Keratinocyte (primary cell): ENCODE measurements around the gene THRB.
A peak's percentile ranks its signal among the peaks of the same experiment; 100 is the strongest.

ENCODE experiments used
- EZH2 ChIP-seq: IDR thresholded peaks from one replicate; pipeline ENCODE4 v1.6.1; 2012; ENCODE audit warnings: inconsistent platforms, mild to moderate bottlenecking, low read length, moderate library complexity
- TF ChIP-seq, protein P1 (sequence below), 3 experiments: IDR thresholded peaks in 1 of 3; conservative IDR thresholded peaks in 1 of 3; optimal IDR thresholded peaks in 1 of 3; 2 replicates in 2 of 3; 3 replicates in 1 of 3; pipeline versions ENCODE3 to v1.5.1; 2011; ENCODE audit warnings: low read length in 3 of 3, mild to moderate bottlenecking in 3 of 3, moderate library complexity in 2 of 3, control low read depth in 1 of 3, inconsistent platforms in 1 of 3; ENCODE audit not compliant: insufficient read depth in 2 of 3; ENCODE audit errors: extremely low read depth in 1 of 3

GRCh38 chr3:24149032-24149431 lies 345.6 kb downstream of the THRB start:
- TF ChIP-seq, protein P1, sequence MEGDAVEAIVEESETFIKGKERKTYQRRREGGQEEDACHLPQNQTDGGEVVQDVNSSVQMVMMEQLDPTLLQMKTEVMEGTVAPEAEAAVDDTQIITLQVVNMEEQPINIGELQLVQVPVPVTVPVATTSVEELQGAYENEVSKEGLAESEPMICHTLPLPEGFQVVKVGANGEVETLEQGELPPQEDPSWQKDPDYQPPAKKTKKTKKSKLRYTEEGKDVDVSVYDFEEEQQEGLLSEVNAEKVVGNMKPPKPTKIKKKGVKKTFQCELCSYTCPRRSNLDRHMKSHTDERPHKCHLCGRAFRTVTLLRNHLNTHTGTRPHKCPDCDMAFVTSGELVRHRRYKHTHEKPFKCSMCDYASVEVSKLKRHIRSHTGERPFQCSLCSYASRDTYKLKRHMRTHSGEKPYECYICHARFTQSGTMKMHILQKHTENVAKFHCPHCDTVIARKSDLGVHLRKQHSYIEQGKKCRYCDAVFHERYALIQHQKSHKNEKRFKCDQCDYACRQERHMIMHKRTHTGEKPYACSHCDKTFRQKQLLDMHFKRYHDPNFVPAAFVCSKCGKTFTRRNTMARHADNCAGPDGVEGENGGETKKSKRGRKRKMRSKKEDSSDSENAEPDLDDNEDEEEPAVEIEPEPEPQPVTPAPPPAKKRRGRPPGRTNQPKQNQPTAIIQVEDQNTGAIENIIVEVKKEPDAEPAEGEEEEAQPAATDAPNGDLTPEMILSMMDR (optimal IDR thresholded peaks at IDR 0.05 in 1 of 3, IDR thresholded peaks at IDR 0.05 in 1 of 3, conservative IDR thresholded peaks at IDR 0.05 in 1 of 3; ENCODE audit: extremely low read depth in 1 of 3, insufficient read depth in 2 of 3, low read length in 3 of 3) = peak; percentile 29 to 43 (median 34)
- no peak for TF ChIP-seq EZH2
